ENCODE data around the gene LDHAL6B. TPM values are rescaled to one million over a fixed set of nuclear protein-coding genes. Genes with fewer than 3 reads are reported as not detected.

Gene LDHAL6B
- polyA plus RNA-seq, 1 of the 3 experiments (the other 2 are of a cell fraction), result not detected

GRCh38 chr15:59166166-59166565 lies 40.5 kb upstream of the LDHAL6B start:
- Histone ChIP-seq H3K4me2 (no peak overlapping the region), H3K79me2 (ENCODE audit: insufficient read depth) (no peaks in the 10 kb centered on the region), H3K4me1 (ENCODE audit: control insufficient read depth in 1 of 2, insufficient read depth in 2 of 2, low read depth in 1 of 2, low read length in 1 of 2) (peaks cover 15 to 32% of the 10 kb centered on the region in 2 experiments; a peak in 3 of 4 replicates), H3K36me3 (replicated peaks in 1 of 2; ENCODE audit: control insufficient read depth in 1 of 2, insufficient read depth in 2 of 2, low read length in 1 of 2) (peaks cover 0 to 3% of the 10 kb centered on the region in 2 experiments), H2AFZ (ENCODE audit: low read depth) (no peak overlapping the region), H3K4me3 (ENCODE audit: low read depth in 2 of 2, low read length in 1 of 2) (no peak overlapping the region), H3K27ac (ENCODE audit: low read depth in 2 of 2, low read length in 1 of 2) (no peak overlapping the region), H3F3A (replicated peaks; ENCODE audit: insufficient read depth) (peaks cover 26% of the 10 kb centered on the region), H3K9ac (no peak overlapping the region), H4K20me1 (ENCODE audit: insufficient read depth) (no peaks in the 10 kb centered on the region), H3K9me3 (no peaks in the 10 kb centered on the region), H3K27me3 (ENCODE audit: insufficient read depth) (no peaks in the 10 kb centered on the region), H3K9me2 (no peaks in the 10 kb centered on the region)
- no peak for DNase-seq
- POLR2A ChIA-PET, result no interaction called here
- TF ChIP-seq ELF1 (IDR thresholded peaks at IDR 0.05), result no peak
- no peak for TF ChIP-seq RAD21 (IDR thresholded peaks at IDR 0.05; ENCODE audit: low read length)
- TF ChIP-seq MAX (IDR thresholded peaks at IDR 0.05; ENCODE audit: low read depth), result no peak
- no peak for TF ChIP-seq SMC3 (IDR thresholded peaks at IDR 0.05; ENCODE audit: low read depth, low read length)
- TF ChIP-seq TAF1 (IDR thresholded peaks at IDR 0.05; ENCODE audit: borderline replicate concordance, low read depth, low read length), result no peak
- no peak for TF ChIP-seq FOSL2 (IDR thresholded peaks at IDR 0.05; ENCODE audit: borderline replicate concordance, low read depth)
- TF ChIP-seq ZBTB33 (IDR thresholded peaks at IDR 0.05; ENCODE audit: borderline replicate concordance, low read depth), result no peak
- no peak for TF ChIP-seq RXRA (IDR thresholded peaks at IDR 0.05; ENCODE audit: borderline replicate concordance, low read depth)
- TF ChIP-seq TCF12 (IDR thresholded peaks at IDR 0.05), result no peak
- TF ChIP-seq SIN3A (IDR thresholded peaks at IDR 0.05; ENCODE audit: borderline replicate concordance, low read depth, low read length), result no peak
- no peak for TF ChIP-seq USF1 (IDR thresholded peaks at IDR 0.05; ENCODE audit: borderline replicate concordance, low read depth)
- TF ChIP-seq EZH2phosphoT487 (IDR thresholded peaks at IDR 0.05; ENCODE audit: borderline replicate concordance, low read depth), result no peak
- TF ChIP-seq NFIC (IDR thresholded peaks at IDR 0.05; ENCODE audit: borderline replicate concordance), result no peak
- TF ChIP-seq RCOR1 (IDR thresholded peaks at IDR 0.05; ENCODE audit: low read length), result no peak
- no peak for TF ChIP-seq PBX3 (IDR thresholded peaks at IDR 0.05)
- no peak for TF ChIP-seq USF2 (IDR thresholded peaks at IDR 0.05; ENCODE audit: borderline replicate concordance, low read depth, low read length)
- TF ChIP-seq NRF1 (IDR thresholded peaks at IDR 0.05; ENCODE audit: low read depth, low read length), result no peak
- CTCF ChIA-PET, result interaction anchor here (1.5 to 1.9 kb wide), 3 partner anchors 8 to 335 kb away, joined by 6 to 10 read pairs (median 9); no protein-coding TSS in a partner anchor
- 74% methylated on average over 4 of the region's 4 CpGs for WGBS (ENCODE audit: low lambda C conversion rate)
